GM23248 (cell line): Measurements from ENCODE around the gene TRIM36. TPM values are rescaled to one million over a fixed set of nuclear protein-coding genes. Genes with fewer than 3 reads are reported as not detected.

Source experiments
- DNase-seq: peaks from one replicate; pipeline ENCODE4 v3.0.0-alpha.2; 2015
- H2AFZ ChIP-seq: fragments of 200-600 bp; sonication (generic); 2 replicates; pipeline ENCODE4 v1.6.1; 2016; ENCODE audit warnings: antibody characterized with exemption
- H3F3A ChIP-seq: fragments of 200-600 bp; sonication (generic); 2 replicates; pipeline ENCODE4 v1.6.1; 2016; ENCODE audit warnings: mild to moderate bottlenecking, antibody characterized with exemption, mixed run types; ENCODE audit not compliant: insufficient read depth
- H3K27ac ChIP-seq: fragments of 200-600 bp; sonication (generic); 2 replicates; pipeline ENCODE4 v1.5.1; 2016; ENCODE audit warnings: mild to moderate bottlenecking
- H3K27me3 ChIP-seq: fragments of 200-600 bp; sonication (generic); replicated peaks from 2 replicates; pipeline ENCODE4 v1.6.1; 2016; ENCODE audit warnings: mild to moderate bottlenecking; ENCODE audit not compliant: insufficient read depth
- H3K36me3 ChIP-seq: fragments of 200-600 bp; sonication (generic); 2 replicates; pipeline ENCODE4 v1.6.1; 2016; ENCODE audit warnings: low read depth, mild to moderate bottlenecking
- H3K4me1 ChIP-seq: fragments of 200-600 bp; sonication (generic); 2 replicates; pipeline ENCODE4 v1.6.1; 2016; ENCODE audit warnings: mild to moderate bottlenecking; ENCODE audit not compliant: insufficient read depth
- H3K4me2 ChIP-seq: fragments of 200-600 bp; sonication (generic); one replicate; pipeline ENCODE4 v1.6.1; 2016; ENCODE audit warnings: mild to moderate bottlenecking; ENCODE audit not compliant: unreplicated experiment
- H3K4me3 ChIP-seq: fragments of 200-600 bp; sonication (generic); 2 replicates; pipeline ENCODE4 v1.5.1; 2016; ENCODE audit warnings: mild to moderate bottlenecking
- H3K79me2 ChIP-seq: fragments of 200-600 bp; sonication (generic); 2 replicates; pipeline ENCODE4 v1.6.1; 2016; ENCODE audit warnings: mild to moderate bottlenecking; ENCODE audit not compliant: insufficient read depth
- H3K9ac ChIP-seq: fragments of 200-600 bp; sonication (generic); 2 replicates; pipeline ENCODE4 v1.6.1; 2016; ENCODE audit warnings: mild to moderate bottlenecking
- H3K9me2 ChIP-seq: fragments of 200-600 bp; sonication (generic); 2 replicates; pipeline ENCODE4 v1.6.1; 2016; ENCODE audit warnings: mixed run types, mild to moderate bottlenecking, moderate library complexity; ENCODE audit not compliant: insufficient read depth
- H3K9me3 ChIP-seq: fragments of 200-600 bp; sonication (generic); one replicate; pipeline ENCODE4 v1.6.1; 2017; ENCODE audit warnings: low read depth
- H4K20me1 ChIP-seq: fragments of 200-600 bp; sonication (generic); 2 replicates; pipeline ENCODE4 v1.6.0; 2016; ENCODE audit not compliant: insufficient read depth
- EZH2 ChIP-seq: fragments of 200-600 bp; sonication (generic); IDR thresholded peaks from 2 replicates; pipeline ENCODE4 v1.6.1; 2018; ENCODE audit warnings: antibody characterized with exemption, mild to moderate bottlenecking; ENCODE audit not compliant: insufficient read depth, poor library complexity, severe bottlenecking
- EZH2phosphoT487 ChIP-seq: fragments of 200-600 bp; sonication (generic); IDR thresholded peaks from 2 replicates; pipeline ENCODE4 v1.6.1; 2018; ENCODE audit warnings: antibody characterized with exemption, moderate library complexity, mild to moderate bottlenecking, low read depth; ENCODE audit not compliant: insufficient read depth
- WGBS, 2 experiments: methylation state at CpG; one replicate each; pipeline ENCODE4 v1.1.6; 2015 to 2017; ENCODE audit warnings: low lambda C conversion rate in 2 of 2, low coverage in 1 of 2; ENCODE audit errors: missing lambda C conversion rate in 2 of 2; 5-methylcytosine and 5-hydroxymethylcytosine counted together
- in situ Hi-C: fragments of 300-500 bp; cut with MboI; formaldehyde crosslinking; loops from 2 replicates; pipeline ENCODE4 v1.15.0; 2020
- polyA plus RNA-seq: library from polyadenylated mRNA; unstranded; fragments of >200 nt; fragmentation: Nextera tagmentation; extraction: Ambion mirVana; gene quantifications from 2 replicates; pipeline ENCODE4 v1.2.1, GENCODE V29; 2016
- total RNA-seq: library from RNA; depleted of rRNA; stranded (reverse); fragments of >200 nt; shearing (Covaris generic); gene quantifications from 2 replicates; pipeline ENCODE4 v1.2.3, GENCODE V29; 2014

TRIM36 gene
- total and polyA plus RNA-seq, 2 experiments from 2014 or later: not detected

- no peaks in the 10 kb centered on the region for H3K9me2 ChIP-seq
- no peak overlapping the region for H3K4me3 ChIP-seq
- no peaks in the 10 kb centered on the region for H4K20me1 ChIP-seq
- H3K9ac ChIP-seq: no peak overlapping the region
- no peak for DNase-seq
- 26 to 31% methylated on average over 2 of the region's 2 CpGs for WGBS, 2 experiments
- H3K36me3 ChIP-seq: no peaks in the 10 kb centered on the region
- in situ Hi-C loops: loop anchor here (25.0 kb wide), 1 partner anchor 490 kb away; no protein-coding TSS in a partner anchor
- no peaks in the 10 kb centered on the region for H3K4me1 ChIP-seq
- no peak for TF ChIP-seq EZH2
- TF ChIP-seq EZH2phosphoT487: no peak
- H3K27me3 ChIP-seq: peaks cover 10% of the 10 kb centered on the region; the same call in 1 of the 2 replicates
- H3K27ac ChIP-seq: no peak overlapping the region
- no peaks in the 10 kb centered on the region for H3K9me3 ChIP-seq
- no peak overlapping the region for H3K4me2 ChIP-seq
- no peaks in the 10 kb centered on the region for H3F3A ChIP-seq
- no peak overlapping the region for H2AFZ ChIP-seq
- H3K79me2 ChIP-seq: no peaks in the 10 kb centered on the region
Measured at GRCh38 chr5:115097236-115097635, 72.5 kb downstream of the TRIM36 start.

GRCh38 chr5:115096034-115096769 is 73.5 kb downstream of the TRIM36 start:
- H3K9me2 ChIP-seq: no peaks in the 10 kb centered on the region
- no peaks in the 10 kb centered on the region for H3K9me3 ChIP-seq
- 27 to 30% methylated on average over 7 of the region's 7 CpGs for WGBS, 2 experiments
- in situ Hi-C loops: loop anchor here (25.0 kb wide), 1 partner anchor 491 kb away; no protein-coding TSS in a partner anchor
- no peak for TF ChIP-seq EZH2phosphoT487
- TF ChIP-seq EZH2: no peak
- no peak overlapping the region for H3K27ac ChIP-seq
- H3K4me1 ChIP-seq: no peaks in the 10 kb centered on the region
- no peaks in the 10 kb centered on the region for H3F3A ChIP-seq
- DNase-seq: no peak
- no peak overlapping the region for H2AFZ ChIP-seq
- H3K4me3 ChIP-seq: no peak overlapping the region
- no peaks in the 10 kb centered on the region for H3K79me2 ChIP-seq
- no peaks in the 10 kb centered on the region for H4K20me1 ChIP-seq
- H3K27me3 ChIP-seq: peaks cover 10% of the 10 kb centered on the region; the same call in 1 of the 2 replicates
- H3K36me3 ChIP-seq: no peaks in the 10 kb centered on the region
- no peak overlapping the region for H3K9ac ChIP-seq
- H3K4me2 ChIP-seq: no peak overlapping the region

GRCh38 chr5:115087951-115088350 is 81.8 kb downstream of the TRIM36 start:
- H3K9ac ChIP-seq: no peak overlapping the region
- no peaks in the 10 kb centered on the region for H3K36me3 ChIP-seq
- no peak for TF ChIP-seq EZH2
- no peak for TF ChIP-seq EZH2phosphoT487
- no peaks in the 10 kb centered on the region for H3K9me2 ChIP-seq
- no peaks in the 10 kb centered on the region for H3F3A ChIP-seq
- no peak overlapping the region for H3K4me2 ChIP-seq
- no peaks in the 10 kb centered on the region for H3K79me2 ChIP-seq
- no peaks in the 10 kb centered on the region for H3K4me1 ChIP-seq
- H3K4me3 ChIP-seq: no peak overlapping the region
- DNase-seq: no peak
- H3K27ac ChIP-seq: no peak overlapping the region
- H4K20me1 ChIP-seq: no peaks in the 10 kb centered on the region; the same call in 1 of the 2 replicates
- peaks cover 18% of the 10 kb centered on the region; the same call in 1 of the 2 replicates for H3K27me3 ChIP-seq
- in situ Hi-C loops: loop anchor here (25.0 kb wide), 1 partner anchor 499 kb away; no protein-coding TSS in a partner anchor
- no peak overlapping the region for H2AFZ ChIP-seq
- WGBS, 2 experiments: 18 to 34% methylated on average over 3 of the region's 3 CpGs
- H3K9me3 ChIP-seq: no peaks in the 10 kb centered on the region

GRCh38 chr5:115086473-115086872 is 83.2 kb downstream of the TRIM36 start:
- no peaks in the 10 kb centered on the region for H3K9me2 ChIP-seq
- H3K36me3 ChIP-seq: no peaks in the 10 kb centered on the region
- no peak overlapping the region for H3K27ac ChIP-seq
- no peak overlapping the region for H3K4me2 ChIP-seq
- in situ Hi-C loops: loop anchor here (25.0 kb wide), 1 partner anchor 501 kb away; no protein-coding TSS in a partner anchor
- no peaks in the 10 kb centered on the region for H3F3A ChIP-seq
- H4K20me1 ChIP-seq: no peaks in the 10 kb centered on the region; the same call in 1 of the 2 replicates
- TF ChIP-seq EZH2phosphoT487 (no peak), EZH2 (no peak)
- H2AFZ ChIP-seq: no peak overlapping the region
- peaks cover 18% of the 10 kb centered on the region; the same call in 1 of the 2 replicates for H3K27me3 ChIP-seq
- no peaks in the 10 kb centered on the region for H3K4me1 ChIP-seq
- no peak overlapping the region for H3K4me3 ChIP-seq
- no peak overlapping the region for H3K9ac ChIP-seq
- H3K9me3 ChIP-seq: no peaks in the 10 kb centered on the region
- H3K79me2 ChIP-seq: no peaks in the 10 kb centered on the region
- DNase-seq: no peak
- WGBS, 2 experiments: 0 to 5% methylated on average over 1 of the region's 1 CpG
